Chondrocyte (in vitro differentiated cells): ENCODE data around the gene NOC4L. TPM values are rescaled to one million over a fixed set of nuclear protein-coding genes. Genes with fewer than 3 reads are reported as not detected.

Experiments
- DNase-seq: peaks from one replicate; pipeline ENCODE4 v3.0.0; 2021; ENCODE audit warnings: mixed read lengths, low spot score
- H3K27ac Mint-ChIP-seq: one replicate; pipeline ENCODE4 v1.8.0; 2021; ENCODE audit warnings: mild to moderate bottlenecking, moderate library complexity, mixed read lengths; ENCODE audit not compliant: unreplicated experiment
- H3K27me3 Mint-ChIP-seq: 2 replicates; pipeline ENCODE4 v1.8.0; 2021; ENCODE audit warnings: low read depth, mixed read lengths
- H3K36me3 Mint-ChIP-seq: 2 replicates; pipeline ENCODE4 v1.8.0; 2021; ENCODE audit warnings: low read depth, mixed read lengths
- H3K4me1 Mint-ChIP-seq: 2 replicates; pipeline ENCODE4 v1.8.0; 2021; ENCODE audit warnings: low read depth, mild to moderate bottlenecking, mixed read lengths
- H3K4me3 Mint-ChIP-seq: one replicate; pipeline ENCODE4 v1.8.0; 2021; ENCODE audit warnings: mild to moderate bottlenecking, moderate library complexity, mixed read lengths; ENCODE audit not compliant: unreplicated experiment
- H3K9me3 Mint-ChIP-seq: 2 replicates; pipeline ENCODE4 v1.8.0; 2021; ENCODE audit warnings: low read depth, mixed read lengths
- CTCF ChIP-seq: fragments of 200-600 bp; sonication (generic); IDR thresholded peaks from 2 replicates; pipeline ENCODE4 v1.5.0; 2021; ENCODE audit warnings: antibody characterized with exemption, mild to moderate bottlenecking, moderate library complexity
- total RNA-seq: library from RNA; stranded (reverse); gene quantifications from 3 replicates; pipeline ENCODE4 v1.2.1, GENCODE V29; 2021

The NOC4L gene
- total RNA-seq, 1 donor from 2014 or later = 16.0 TPM

- peak; percentile 81 for DNase-seq
- H3K4me1 Mint-ChIP-seq = no peaks in the 10 kb centered on the region
- no peak overlapping the region for H3K27ac Mint-ChIP-seq
- no peak for TF ChIP-seq CTCF
- H3K9me3 Mint-ChIP-seq = no peaks in the 10 kb centered on the region
- H3K36me3 Mint-ChIP-seq = no peaks in the 10 kb centered on the region
- H3K27me3 Mint-ChIP-seq = peaks cover 54% of the 10 kb centered on the region
- no peak overlapping the region for H3K4me3 Mint-ChIP-seq
Measured at GRCh38 chr12:132178801-132179401, 34.6 kb downstream of the NOC4L start.

- H3K27ac Mint-ChIP-seq = no peak overlapping the region
Measured at GRCh38 chr12:132179431-132180362, 35.4 kb downstream of the NOC4L start.

GRCh38 chr12:132180648-132181546 is 36.6 kb downstream of the NOC4L start:
- peak; percentile 85 for DNase-seq
- H3K4me3 Mint-ChIP-seq = no peak overlapping the region
- no peaks in the 10 kb centered on the region for H3K36me3 Mint-ChIP-seq
- no peaks in the 10 kb centered on the region for H3K4me1 Mint-ChIP-seq
- TF ChIP-seq CTCF = no peak
- H3K27ac Mint-ChIP-seq = no peak overlapping the region
- peaks cover 62% of the 10 kb centered on the region for H3K27me3 Mint-ChIP-seq
- H3K9me3 Mint-ChIP-seq = no peaks in the 10 kb centered on the region

More at GRCh38 chr12:132179431-132180362, 35.4 kb downstream of the NOC4L start:
- TF ChIP-seq CTCF = no peak
- peak; percentile 64 for DNase-seq
- Mint-ChIP-seq H3K9me3 (no peaks in the 10 kb centered on the region), H3K4me1 (no peaks in the 10 kb centered on the region), H3K4me3 (no peak overlapping the region), H3K27me3 (peaks cover 55% of the 10 kb centered on the region), H3K36me3 (no peaks in the 10 kb centered on the region)

- no peaks in the 10 kb centered on the region for H3K9me3 Mint-ChIP-seq
- no peak overlapping the region for H3K27ac Mint-ChIP-seq
Measured at GRCh38 chr12:132181570-132182200, 37.4 kb downstream of the NOC4L start.

More at GRCh38 chr12:132181570-132182200, 37.4 kb downstream of the NOC4L start:
- Mint-ChIP-seq H3K27me3 (peaks cover 63% of the 10 kb centered on the region), H3K36me3 (no peaks in the 10 kb centered on the region), H3K4me3 (no peak overlapping the region), H3K4me1 (no peaks in the 10 kb centered on the region)
- peak; percentile 89 for DNase-seq
- no peak for TF ChIP-seq CTCF
